Right ventricle myocardium superior (tissue), 1 donor: ENCODE data around the gene WDR77. TPM values are rescaled to one million over a fixed set of nuclear protein-coding genes. Genes with fewer than 3 reads are reported as not detected.

Source experiments
- ATAC-seq: fragments of 200-7000 bp; cut with Tn5 transposase; one replicate; pipeline ENCODE4 v1.9.1; 2020; ENCODE audit warnings: mild to moderate bottlenecking; ENCODE audit not compliant: poor library complexity
- DNase-seq: peaks from one replicate; pipeline ENCODE4 v3.0.0-alpha.2; 2020
- intact Hi-C: fragments of 100-400 bp; cut with DNase I; formaldehyde crosslinking; loops from one replicate; pipeline ENCODE4 v1.11.2; 2022
- total RNA-seq: library from RNA; stranded (reverse); fragmentation: NEBNext Ultra II Directional; extraction: Animal tissue kit (Norgen Biotek cat#: 25700); gene quantifications from one replicate; pipeline ENCODE4 v1.2.1, GENCODE V29; 2021
- donor health status: DM: no; HTN: yes; CAD: no; lungs with severe emphysema.

Gene WDR77
- total RNA-seq, 1 donor from 2014 or later = 25.4 TPM

DNA sequence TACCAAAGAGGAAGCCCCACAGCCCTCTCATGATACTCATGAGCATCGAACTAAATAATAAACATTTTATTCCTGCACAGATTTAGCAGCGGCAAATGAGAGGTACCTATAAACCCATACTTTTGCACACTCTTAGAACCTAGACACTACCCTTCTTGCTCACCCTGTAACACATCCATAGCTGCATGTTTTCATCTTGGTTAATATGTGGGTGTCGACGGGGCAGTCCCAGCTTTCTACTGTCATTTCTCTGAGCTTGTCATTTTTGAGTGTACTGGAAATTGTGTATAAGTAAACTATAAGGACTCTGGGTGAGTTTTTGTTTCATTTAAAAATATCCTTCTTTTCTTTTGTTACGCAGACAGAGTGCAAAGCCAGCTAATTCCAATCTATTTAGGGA is 47.0 kb downstream of the WDR77 start:
- ATAC-seq (no peak), DNase-seq (no peak)
- intact Hi-C loops = no loop called here

- intact Hi-C loops = loop anchor here (2.0 kb wide), 1 partner anchor 177 kb away; no protein-coding TSS in a partner anchor
- no peak for DNase-seq
Measured at GRCh38 chr1:111399792-111400610, 49.1 kb downstream of the WDR77 start.

DNA sequence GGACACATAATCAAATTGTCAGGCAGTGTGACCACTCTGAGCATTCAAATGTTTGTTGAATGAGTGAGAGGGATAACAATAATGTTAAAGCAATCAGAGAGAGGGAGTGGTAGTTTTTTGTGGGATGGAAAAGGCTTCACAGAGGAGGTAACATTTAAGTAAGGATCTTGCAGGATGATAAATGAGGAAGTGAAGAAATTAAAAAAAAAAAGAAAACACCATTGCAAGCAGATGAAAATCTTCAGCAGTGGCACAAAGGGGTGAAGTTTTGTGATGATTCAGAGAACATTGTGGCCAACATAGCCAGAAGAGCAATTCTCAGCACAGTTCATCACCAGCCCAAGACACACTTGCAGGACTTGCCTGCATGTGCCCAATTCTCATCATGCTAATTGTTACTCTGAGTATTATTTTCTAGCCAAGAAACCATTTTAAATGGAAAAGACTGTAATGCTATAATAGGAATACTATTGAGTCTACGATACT is 56.6 kb downstream of the WDR77 start:
- no peak for DNase-seq
- peak; percentile 29 for ATAC-seq
- intact Hi-C loops = no loop called here

More at GRCh38 chr1:111399792-111400610, 49.1 kb downstream of the WDR77 start:
- ATAC-seq = no peak

- ATAC-seq (no peak), DNase-seq (no peak)
- intact Hi-C loops = no loop called here
Measured at GRCh38 chr1:111392042-111392441, 57.0 kb downstream of the WDR77 start.

Other genes with a start within 250 kb of the WDR77 start
- 3.0 TPM for gene DENND2D, start 248.6 kb downstream of the WDR77 start, total RNA-seq
- gene CHI3L2, start 221.5 kb downstream of the WDR77 start, total RNA-seq = 3.7 TPM
- not detected for gene CHIA, start 158.4 kb downstream of the WDR77 start, total RNA-seq
- 0.35 TPM for gene OVGP1, start 21.5 kb downstream of the WDR77 start, total RNA-seq
- 680 TPM for gene ATP5PB, start 208 bp upstream of the WDR77 start, total RNA-seq
- 5.6 TPM for gene C1orf162, start 24.7 kb upstream of the WDR77 start, total RNA-seq
- gene ADORA3, start 54.4 kb upstream of the WDR77 start, total RNA-seq = 3.3 TPM
- 0.89 TPM for gene TMIGD3, start 54.4 kb upstream of the WDR77 start, total RNA-seq
- 97.2 TPM for gene RAP1A, start 170.5 kb upstream of the WDR77 start, total RNA-seq